Activated CD8-positive, alpha-beta T cell treated with anti-CD3 and anti-CD28 coated beads, Interleukin-2, amount 10 ng/mL, durations not matched to agents 7 days and 5 days (primary cell): ENCODE results near the gene TLR5. TPM values are rescaled to one million over a fixed set of nuclear protein-coding genes. Genes with fewer than 3 reads are reported as not detected.
A peak's percentile ranks its signal among the peaks of the same experiment; 100 is the strongest.

Source experiments
- ATAC-seq: fragments of 150-1000 bp; cut with Tn5 transposase; one replicate; pipeline ENCODE4 v1.10.0; 2021; ENCODE audit warnings: moderate library complexity
- CTCF ChIA-PET: fragments of 350-600 bp; sonication (Branson Sonifier 250); formaldehyde crosslinking; loops from one replicate; lab custom pipeline; 2021; ENCODE audit warnings: antibody characterized with exemption; lab: Charles Lee
- POLR2A ChIA-PET: fragments of 350-600 bp; sonication (Branson Sonifier 250); formaldehyde crosslinking; loops from one replicate; lab custom pipeline; 2021; ENCODE audit warnings: antibody characterized with exemption; lab: Charles Lee
- DNase-seq: peaks from one replicate; pipeline ENCODE4 v3.0.0-alpha.2; 2020
- H3K27ac Mint-ChIP-seq: one replicate; pipeline ENCODE4 v1.8.0; 2021; ENCODE audit warnings: mild to moderate bottlenecking, mixed read lengths
- H3K27me3 Mint-ChIP-seq: one replicate; pipeline ENCODE4 v1.8.0; 2021; ENCODE audit warnings: low read depth, mixed read lengths
- H3K36me3 Mint-ChIP-seq: one replicate; pipeline ENCODE4 v1.8.0; 2021; ENCODE audit warnings: low read depth, mixed read lengths
- H3K4me1 Mint-ChIP-seq: one replicate; pipeline ENCODE4 v1.8.0; 2021; ENCODE audit warnings: low read depth, mixed read lengths
- H3K4me3 Mint-ChIP-seq: one replicate; pipeline ENCODE4 v1.8.0; 2021; ENCODE audit warnings: mild to moderate bottlenecking, mixed read lengths
- H3K9me3 Mint-ChIP-seq: one replicate; pipeline ENCODE4 v1.8.0; 2022; ENCODE audit warnings: mixed read lengths; ENCODE audit not compliant: insufficient read depth
- total RNA-seq, 2 experiments: library from RNA; stranded (reverse); gene quantifications; one replicate each; pipeline ENCODE4 v1.2.3, GENCODE V29; 2021

The TLR5 gene
- total RNA-seq, 2 experiments from 2014 or later: 0.32 to 0.44 TPM

GRCh38 chr1:223083831-223084230, 59.2 kb downstream of the TLR5 start:
- Mint-ChIP-seq H3K27me3 (no peaks in the 10 kb centered on the region), H3K36me3 (no peaks in the 10 kb centered on the region), H3K27ac (no peak overlapping the region), H3K4me1 (peaks cover 6% of the 10 kb centered on the region), H3K9me3 (no peaks in the 10 kb centered on the region), H3K4me3 (no peak overlapping the region)
- ATAC-seq: no peak
- POLR2A ChIA-PET: no interaction called here
- DNase-seq: no peak
- CTCF ChIA-PET: no interaction called here

- ATAC-seq (no peak), DNase-seq (no peak)
- no peaks in the 10 kb centered on the region for H3K36me3 Mint-ChIP-seq
- POLR2A ChIA-PET: no interaction called here
- CTCF ChIA-PET: interaction anchor here (1.5 to 2.9 kb wide), 2 partner anchors 41 to 344 kb away, joined by 7 to 14 read pairs; no protein-coding TSS in a partner anchor
- no peaks in the 10 kb centered on the region for H3K9me3 Mint-ChIP-seq
- peaks cover 6% of the 10 kb centered on the region for H3K4me1 Mint-ChIP-seq
- no peak overlapping the region for H3K4me3 Mint-ChIP-seq
- H3K27ac Mint-ChIP-seq: no peak overlapping the region
- no peaks in the 10 kb centered on the region for H3K27me3 Mint-ChIP-seq
These were observed 60.1 kb downstream of the TLR5 start for GRCh38 chr1:223082914-223083313.

- H3K4me1 Mint-ChIP-seq: no peaks in the 10 kb centered on the region
- ChIA-PET POLR2A (no interaction called here), CTCF (interaction anchor here (0.8 to 2.9 kb wide), 11 partner anchors 9 to 348 kb away, joined by 3 to 14 read pairs (median 5); partner anchors contain the start of gene FAM177B)
- DNase-seq: peak; percentile 81
- ATAC-seq: peak; percentile 95
- H3K9me3 Mint-ChIP-seq: no peaks in the 10 kb centered on the region
- H3K4me3 Mint-ChIP-seq: peak overlapping the region; percentile 44
- no peaks in the 10 kb centered on the region for H3K27me3 Mint-ChIP-seq
- no peak overlapping the region for H3K27ac Mint-ChIP-seq
- H3K36me3 Mint-ChIP-seq: no peaks in the 10 kb centered on the region
These were observed 61.7 kb downstream of the TLR5 start for GRCh38 chr1:223081181-223081994.

- CTCF ChIA-PET: no interaction called here
- H3K36me3 Mint-ChIP-seq: no peaks in the 10 kb centered on the region
- H3K9me3 Mint-ChIP-seq: no peaks in the 10 kb centered on the region
- H3K4me1 Mint-ChIP-seq: no peaks in the 10 kb centered on the region
- DNase-seq: no peak
- no peak overlapping the region for H3K27ac Mint-ChIP-seq
- H3K4me3 Mint-ChIP-seq: no peak overlapping the region
- POLR2A ChIA-PET: no interaction called here
- no peak for ATAC-seq
- peaks cover 3% of the 10 kb centered on the region for H3K27me3 Mint-ChIP-seq
These were observed 63.5 kb downstream of the TLR5 start for GRCh38 chr1:223079498-223079897.

- no peak for ATAC-seq
- ChIA-PET CTCF (no interaction called here), POLR2A (no interaction called here)
- Mint-ChIP-seq H3K9me3 (no peaks in the 10 kb centered on the region), H3K36me3 (no peaks in the 10 kb centered on the region), H3K27me3 (peaks cover 3% of the 10 kb centered on the region), H3K27ac (no peak overlapping the region), H3K4me1 (no peaks in the 10 kb centered on the region), H3K4me3 (no peak overlapping the region)
- no peak for DNase-seq
These were observed 65.7 kb downstream of the TLR5 start for GRCh38 chr1:223077247-223077833.

GRCh38 chr1:223076362-223076761, 66.7 kb downstream of the TLR5 start:
- DNase-seq: no peak
- no peak for ATAC-seq
- POLR2A ChIA-PET: no interaction called here

GRCh38 chr1:223075834-223076233, 67.2 kb downstream of the TLR5 start:
- H3K36me3 Mint-ChIP-seq: no peaks in the 10 kb centered on the region
- DNase-seq: no peak
- peaks cover 3% of the 10 kb centered on the region for H3K27me3 Mint-ChIP-seq
- no peaks in the 10 kb centered on the region for H3K4me1 Mint-ChIP-seq
- no peak overlapping the region for H3K27ac Mint-ChIP-seq
- ChIA-PET POLR2A (no interaction called here), CTCF (no interaction called here)
- no peak for ATAC-seq
- no peaks in the 10 kb centered on the region for H3K9me3 Mint-ChIP-seq
- H3K4me3 Mint-ChIP-seq: no peak overlapping the region

More at GRCh38 chr1:223076362-223076761, 66.7 kb downstream of the TLR5 start:
- CTCF ChIA-PET: no interaction called here
- Mint-ChIP-seq H3K27me3 (peaks cover 3% of the 10 kb centered on the region), H3K27ac (no peak overlapping the region), H3K4me1 (no peaks in the 10 kb centered on the region), H3K4me3 (no peak overlapping the region), H3K36me3 (no peaks in the 10 kb centered on the region), H3K9me3 (no peaks in the 10 kb centered on the region)

- ChIA-PET CTCF (no interaction called here), POLR2A (no interaction called here)
- ATAC-seq (no peak), DNase-seq (no peak)
- H3K27me3 Mint-ChIP-seq: peaks cover 3% of the 10 kb centered on the region
- no peaks in the 10 kb centered on the region for H3K36me3 Mint-ChIP-seq
- H3K4me3 Mint-ChIP-seq: no peak overlapping the region
- H3K4me1 Mint-ChIP-seq: no peaks in the 10 kb centered on the region
- no peaks in the 10 kb centered on the region for H3K9me3 Mint-ChIP-seq
- H3K27ac Mint-ChIP-seq: no peak overlapping the region
These were observed 68.4 kb downstream of the TLR5 start for GRCh38 chr1:223074445-223075300.

GRCh38 chr1:223068900-223069665, 74.0 kb downstream of the TLR5 start:
- Mint-ChIP-seq H3K27me3 (no peaks in the 10 kb centered on the region), H3K9me3 (no peaks in the 10 kb centered on the region), H3K27ac (no peak overlapping the region), H3K36me3 (no peaks in the 10 kb centered on the region), H3K4me1 (no peaks in the 10 kb centered on the region), H3K4me3 (no peak overlapping the region)
- ChIA-PET POLR2A (no interaction called here), CTCF (no interaction called here)
- ATAC-seq (no peak), DNase-seq (no peak)

GRCh38 chr1:223067914-223068313, 75.1 kb downstream of the TLR5 start:
- no peaks in the 10 kb centered on the region for H3K27me3 Mint-ChIP-seq
- CTCF ChIA-PET: no interaction called here

GRCh38 chr1:223066415-223066814, 76.6 kb downstream of the TLR5 start:
- CTCF ChIA-PET: no interaction called here
- H3K4me1 Mint-ChIP-seq: no peaks in the 10 kb centered on the region
- no peaks in the 10 kb centered on the region for H3K36me3 Mint-ChIP-seq

More at GRCh38 chr1:223067914-223068313, 75.1 kb downstream of the TLR5 start:
- Mint-ChIP-seq H3K4me1 (no peaks in the 10 kb centered on the region), H3K36me3 (no peaks in the 10 kb centered on the region), H3K27ac (no peak overlapping the region), H3K9me3 (no peaks in the 10 kb centered on the region), H3K4me3 (no peak overlapping the region)
- POLR2A ChIA-PET: no interaction called here
- DNase-seq (no peak), ATAC-seq (no peak)

More at GRCh38 chr1:223066415-223066814, 76.6 kb downstream of the TLR5 start:
- ATAC-seq: no peak
- H3K27me3 Mint-ChIP-seq: no peaks in the 10 kb centered on the region
- no peak overlapping the region for H3K27ac Mint-ChIP-seq
- DNase-seq: no peak
- no peaks in the 10 kb centered on the region for H3K9me3 Mint-ChIP-seq
- no peak overlapping the region for H3K4me3 Mint-ChIP-seq
- POLR2A ChIA-PET: no interaction called here
